Type B pancreatic cell (in vitro differentiated cells): ENCODE measurements around the gene MRGPRG. TPM values are rescaled to one million over a fixed set of nuclear protein-coding genes. Genes with fewer than 3 reads are reported as not detected.
"Not testable (repeated sequence)": the region's sequence is repeated elsewhere in the genome, so short reads cannot be mapped to it uniquely, and the experiment has no call there.

Source experiments
- DNase-seq: peaks from one replicate; pipeline ENCODE4 v3.0.0; 2021; ENCODE audit warnings: mixed read lengths; ENCODE audit not compliant: unreplicated experiment; ENCODE audit errors: extremely low spot score
- H3K27ac Mint-ChIP-seq: 2 replicates; pipeline ENCODE4 v1.8.0; 2021; ENCODE audit warnings: mild to moderate bottlenecking, mixed read lengths
- H3K27me3 Mint-ChIP-seq: 2 replicates; pipeline ENCODE4 v1.8.0; 2021; ENCODE audit warnings: mixed read lengths
- H3K36me3 Mint-ChIP-seq: 2 replicates; pipeline ENCODE4 v1.8.0; 2021; ENCODE audit warnings: mixed read lengths
- H3K4me1 Mint-ChIP-seq: one replicate; pipeline ENCODE4 v1.8.0; 2021; ENCODE audit warnings: mixed read lengths; ENCODE audit not compliant: unreplicated experiment
- H3K4me3 Mint-ChIP-seq: 2 replicates; pipeline ENCODE4 v1.8.0; 2021; ENCODE audit warnings: mild to moderate bottlenecking, mixed read lengths
- H3K9me3 Mint-ChIP-seq: 2 replicates; pipeline ENCODE4 v1.8.0; 2021; ENCODE audit warnings: mixed read lengths
- total RNA-seq: library from RNA; stranded (reverse); gene quantifications from 2 replicates; pipeline ENCODE4 v1.2.1, GENCODE V29; 2021; ENCODE audit warnings: low replicate concordance
- TF ChIP-seq, protein P1 (sequence below): fragments of 200-600 bp; sonication (generic); conservative IDR thresholded peaks from 2 replicates; pipeline ENCODE4 v1.5.0; 2021; ENCODE audit warnings: antibody characterized with exemption, mild to moderate bottlenecking

MRGPRG gene
- total RNA-seq, 1 donor from 2014 or later = not detected

DNA sequence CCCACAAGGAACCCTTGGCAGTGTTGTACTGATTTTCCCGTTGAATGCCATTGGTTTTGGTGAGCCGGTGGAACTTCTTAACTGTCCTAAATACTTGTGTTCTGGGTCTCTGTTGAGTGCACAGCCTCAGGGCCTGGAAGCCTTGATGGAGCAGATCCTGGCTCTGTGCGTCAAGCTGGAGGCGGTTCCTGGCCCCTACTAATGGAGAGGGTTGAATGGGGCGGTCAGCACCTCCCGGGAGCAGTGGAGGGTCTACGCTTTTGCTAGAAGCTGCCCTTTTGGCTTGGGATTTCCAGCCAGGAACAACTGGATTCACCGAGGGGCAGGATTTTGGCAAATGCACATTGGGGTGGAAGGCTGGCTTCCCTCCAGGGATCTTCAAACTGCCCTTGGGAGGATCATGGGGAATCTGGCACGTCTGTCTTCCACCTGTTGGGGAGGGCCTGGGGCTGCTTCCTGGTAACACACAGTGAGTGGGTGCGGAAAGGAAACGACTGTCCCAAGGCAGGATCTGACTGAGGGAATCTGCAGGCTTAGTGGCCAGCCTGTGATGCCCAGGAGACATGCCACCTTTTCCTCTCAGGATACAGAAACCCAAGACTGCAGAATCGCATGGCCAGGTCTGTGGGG is 46.6 kb downstream of the MRGPRG start:
- peaks cover 5% of the 10 kb centered on the region for H3K9me3 Mint-ChIP-seq
- H3K27ac Mint-ChIP-seq = no peak overlapping the region
- peaks cover 5% of the 10 kb centered on the region for H3K4me1 Mint-ChIP-seq
- H3K4me3 Mint-ChIP-seq = no peak overlapping the region
- peaks cover 31% of the 10 kb centered on the region for H3K27me3 Mint-ChIP-seq
- H3K36me3 Mint-ChIP-seq = no peaks in the 10 kb centered on the region
- TF ChIP-seq, protein P1, sequence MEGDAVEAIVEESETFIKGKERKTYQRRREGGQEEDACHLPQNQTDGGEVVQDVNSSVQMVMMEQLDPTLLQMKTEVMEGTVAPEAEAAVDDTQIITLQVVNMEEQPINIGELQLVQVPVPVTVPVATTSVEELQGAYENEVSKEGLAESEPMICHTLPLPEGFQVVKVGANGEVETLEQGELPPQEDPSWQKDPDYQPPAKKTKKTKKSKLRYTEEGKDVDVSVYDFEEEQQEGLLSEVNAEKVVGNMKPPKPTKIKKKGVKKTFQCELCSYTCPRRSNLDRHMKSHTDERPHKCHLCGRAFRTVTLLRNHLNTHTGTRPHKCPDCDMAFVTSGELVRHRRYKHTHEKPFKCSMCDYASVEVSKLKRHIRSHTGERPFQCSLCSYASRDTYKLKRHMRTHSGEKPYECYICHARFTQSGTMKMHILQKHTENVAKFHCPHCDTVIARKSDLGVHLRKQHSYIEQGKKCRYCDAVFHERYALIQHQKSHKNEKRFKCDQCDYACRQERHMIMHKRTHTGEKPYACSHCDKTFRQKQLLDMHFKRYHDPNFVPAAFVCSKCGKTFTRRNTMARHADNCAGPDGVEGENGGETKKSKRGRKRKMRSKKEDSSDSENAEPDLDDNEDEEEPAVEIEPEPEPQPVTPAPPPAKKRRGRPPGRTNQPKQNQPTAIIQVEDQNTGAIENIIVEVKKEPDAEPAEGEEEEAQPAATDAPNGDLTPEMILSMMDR = no peak
- DNase-seq = no peak

DNA sequence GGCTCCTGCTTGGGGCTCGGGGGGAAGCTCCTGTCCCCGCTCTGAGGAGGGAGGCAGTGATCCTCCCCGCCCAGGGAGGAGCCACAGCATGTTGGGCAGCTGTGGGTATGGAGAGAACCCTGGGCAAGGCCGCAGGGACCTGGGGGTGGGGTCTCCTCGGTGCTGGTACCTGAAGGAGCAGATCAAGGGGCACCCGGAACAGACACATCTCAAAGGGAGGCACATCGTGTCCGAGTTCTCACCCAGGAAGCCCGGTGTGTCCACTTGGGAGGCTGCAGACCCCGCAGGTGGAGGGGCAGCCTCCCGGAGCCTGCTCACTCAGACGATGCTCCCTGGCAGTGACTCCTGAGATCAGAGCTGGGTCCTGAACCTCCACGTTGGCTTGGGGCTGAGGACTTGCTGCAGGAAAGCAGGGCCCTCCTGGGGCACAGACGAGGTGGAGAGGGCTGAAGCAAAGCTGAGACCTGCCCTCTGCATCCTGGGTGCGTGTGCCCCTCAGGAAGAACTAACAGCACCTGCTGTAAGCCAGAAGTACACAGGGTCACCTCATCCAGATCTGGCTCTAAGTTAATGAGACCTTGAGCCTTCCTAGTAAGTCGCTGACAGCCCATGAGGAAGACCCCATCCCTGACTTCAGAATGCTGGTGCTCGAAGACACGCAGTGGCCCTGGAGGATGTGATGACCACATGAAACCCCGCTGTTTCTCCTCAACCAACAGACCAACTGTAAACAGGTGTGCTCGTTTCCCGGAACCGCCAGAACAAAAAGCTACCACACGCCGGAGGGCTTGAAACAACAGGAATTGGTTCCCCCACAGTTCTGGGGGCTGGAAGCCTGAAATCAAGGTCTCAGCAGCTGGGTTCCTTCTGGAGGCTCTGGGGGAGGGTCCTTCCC is 47.6 kb downstream of the MRGPRG start:
- peaks cover 5% of the 10 kb centered on the region for H3K4me1 Mint-ChIP-seq
- H3K27me3 Mint-ChIP-seq = peaks cover 31% of the 10 kb centered on the region
- no peaks in the 10 kb centered on the region for H3K9me3 Mint-ChIP-seq
- no peak overlapping the region for H3K27ac Mint-ChIP-seq
- no peaks in the 10 kb centered on the region for H3K36me3 Mint-ChIP-seq
- DNase-seq = no peak
- H3K4me3 Mint-ChIP-seq = no peak overlapping the region
- TF ChIP-seq, protein P1 = no peak

DNA sequence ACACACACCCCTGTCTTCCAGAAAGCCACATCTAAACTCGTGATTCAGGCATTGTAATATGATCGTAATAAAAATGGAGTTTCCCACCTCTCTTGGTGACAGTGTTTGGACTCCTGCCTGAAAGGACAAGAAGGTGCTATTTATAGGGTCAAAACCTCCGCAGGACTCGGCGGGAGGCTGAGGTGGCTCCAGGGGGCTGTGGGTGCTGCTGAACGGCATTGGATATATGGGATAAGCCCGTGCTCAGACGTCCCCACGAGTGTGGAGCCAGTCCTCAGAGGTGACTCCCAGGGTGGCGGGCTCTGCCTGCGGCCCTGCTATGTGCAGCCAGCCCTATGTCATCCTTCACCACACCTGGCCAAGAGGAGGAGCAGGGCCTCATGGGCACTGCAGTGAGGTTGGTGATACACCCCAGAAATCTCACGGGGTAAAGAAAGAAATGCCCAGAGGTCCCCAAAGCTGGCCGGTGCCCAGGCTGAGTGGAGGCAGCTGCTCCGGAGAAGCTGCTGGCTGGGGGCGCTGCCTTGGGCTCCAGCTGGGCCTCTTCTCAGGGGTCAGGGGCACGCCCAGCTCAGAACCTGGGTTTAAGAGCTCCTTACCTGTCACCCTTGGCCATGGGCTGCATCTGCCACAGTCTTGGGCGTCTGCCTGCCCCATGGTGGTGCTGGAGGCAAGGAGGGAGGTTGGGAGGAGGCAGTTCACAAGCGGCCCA is 48.4 kb downstream of the MRGPRG start:
- Mint-ChIP-seq H3K27me3 (peaks cover 35% of the 10 kb centered on the region), H3K36me3 (no peaks in the 10 kb centered on the region), H3K4me3 (peak overlapping the region; percentile 72), H3K27ac (no peak overlapping the region), H3K4me1 (peaks cover 10% of the 10 kb centered on the region), H3K9me3 (no peaks in the 10 kb centered on the region)
- no peak for DNase-seq
- TF ChIP-seq, protein P1 = no peak

DNA sequence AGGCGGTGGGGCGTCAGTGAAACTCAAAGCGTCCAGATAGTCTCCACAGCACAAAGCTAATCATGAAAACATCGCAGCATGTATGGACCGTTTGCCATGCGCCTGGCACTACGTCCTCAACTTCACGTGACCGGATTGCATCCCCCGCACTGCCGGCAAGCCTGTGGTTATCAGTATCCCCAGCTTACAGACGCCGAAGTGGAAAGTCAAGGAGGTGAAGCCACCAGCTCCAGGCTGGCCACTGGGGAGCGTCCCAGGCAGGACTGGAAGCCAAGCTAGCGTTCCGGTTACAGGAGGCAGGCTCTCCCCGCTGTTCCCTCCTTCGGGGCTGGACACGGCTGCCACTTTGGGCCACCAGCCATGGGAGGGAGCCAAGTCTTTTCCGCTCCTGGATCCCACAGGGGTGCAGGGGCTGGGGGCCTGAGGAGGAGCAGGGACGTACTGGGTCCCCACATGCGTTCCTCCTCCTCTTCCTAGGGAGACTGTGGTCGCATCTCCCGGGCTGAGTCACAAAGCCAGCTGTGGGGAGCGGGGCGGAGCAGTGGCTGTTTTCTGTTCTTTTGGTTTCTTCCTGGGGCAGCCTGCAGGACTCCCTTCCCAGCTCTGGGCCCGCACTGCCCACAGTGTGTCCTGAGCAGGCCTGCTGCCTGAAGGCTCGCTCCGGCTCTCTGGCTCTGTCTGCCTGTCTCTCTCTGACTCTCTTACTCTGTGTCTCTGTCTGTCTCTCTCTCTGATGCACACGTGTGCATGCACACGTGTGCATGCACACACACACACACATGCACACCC is 49.2 kb downstream of the MRGPRG start:
- Mint-ChIP-seq H3K9me3 (no peaks in the 10 kb centered on the region), H3K4me3 (peak overlapping the region; percentile 72), H3K27me3 (peaks cover 35% of the 10 kb centered on the region), H3K36me3 (no peaks in the 10 kb centered on the region), H3K4me1 (peaks cover 10% of the 10 kb centered on the region), H3K27ac (no peak overlapping the region)
- DNase-seq = no peak
- TF ChIP-seq, protein P1 = no peak

DNA sequence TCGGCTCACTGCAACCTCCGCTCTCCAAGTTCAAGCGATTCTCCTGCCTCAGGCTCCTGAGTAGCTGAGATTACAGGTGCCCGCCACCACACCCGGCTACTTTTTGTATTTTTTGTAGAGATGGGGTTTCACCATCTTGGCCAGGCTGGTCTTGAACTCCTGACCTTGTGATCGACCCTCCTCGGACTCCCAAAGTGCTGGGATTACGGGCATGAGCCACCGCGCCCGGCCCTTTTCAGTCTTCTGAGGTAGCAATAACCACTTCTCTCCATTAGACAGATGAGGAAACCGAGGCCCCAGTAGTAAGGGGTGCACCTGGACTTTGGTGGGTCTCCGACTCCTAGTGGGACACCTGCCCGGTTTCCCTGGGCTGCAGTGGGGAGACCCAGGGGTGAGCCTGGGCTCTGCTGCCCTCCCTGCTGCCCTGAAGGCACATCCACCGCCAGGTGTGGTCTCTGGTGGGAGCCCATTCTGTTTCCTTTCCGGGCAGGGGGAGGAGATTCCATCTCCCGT is 49.8 kb downstream of the MRGPRG start:
- peaks cover 13% of the 10 kb centered on the region for H3K4me1 Mint-ChIP-seq
- H3K36me3 Mint-ChIP-seq, H3K4me3 Mint-ChIP-seq, H3K27ac Mint-ChIP-seq, H3K9me3 Mint-ChIP-seq, DNase-seq: not testable (repeated sequence)
- peaks cover 35% of the 10 kb centered on the region for H3K27me3 Mint-ChIP-seq

Other genes starting within 250 kb of the MRGPRG start
- 137 and 172 TPM in 2 replicates for gene NAP1L4, start 226.5 kb downstream of the MRGPRG start, total RNA-seq
- 38.9 and 47.8 TPM in 2 replicates for gene CARS1, start 161.4 kb downstream of the MRGPRG start, total RNA-seq
- gene OSBPL5, start 53.5 kb downstream of the MRGPRG start, total RNA-seq = 29.8 and 33.1 TPM in 2 replicates
- not detected in 2 replicates for gene MRGPRE, start 13.6 kb upstream of the MRGPRG start, total RNA-seq
- gene ZNF195, start 160.3 kb upstream of the MRGPRG start, total RNA-seq = 42.5 and 53.4 TPM in 2 replicates